Upper lobe of left lung (tissue), 4 donors: ENCODE results near the gene ZFYVE9.

Experiments used
- POLR2A ChIP-seq, 4 donors: fragments of 450-650 bp; IDR thresholded peaks; one replicate each; pipeline ENCODE4 v1.5.1; 2016 to 2017; ENCODE audit warnings: antibody characterized with exemption in 4 of 4, mild to moderate bottlenecking in 2 of 4
- TF ChIP-seq, protein P1 (sequence below), 6 experiments: fragments of 450-650 bp in 4 of 6; fragments of 200-600 bp in 2 of 6; sonication (generic) in 2 of 6; IDR thresholded peaks; one replicate each; pipeline ENCODE4 v1.5.1; 2016 to 2019; ENCODE audit warnings: antibody characterized with exemption in 6 of 6

GRCh38 chr1:52216907-52217458, 75.1 kb downstream of the ZFYVE9 start:
- no peak for TF ChIP-seq POLR2A (IDR thresholded peaks at IDR 0.05)
- TF ChIP-seq, protein P1, sequence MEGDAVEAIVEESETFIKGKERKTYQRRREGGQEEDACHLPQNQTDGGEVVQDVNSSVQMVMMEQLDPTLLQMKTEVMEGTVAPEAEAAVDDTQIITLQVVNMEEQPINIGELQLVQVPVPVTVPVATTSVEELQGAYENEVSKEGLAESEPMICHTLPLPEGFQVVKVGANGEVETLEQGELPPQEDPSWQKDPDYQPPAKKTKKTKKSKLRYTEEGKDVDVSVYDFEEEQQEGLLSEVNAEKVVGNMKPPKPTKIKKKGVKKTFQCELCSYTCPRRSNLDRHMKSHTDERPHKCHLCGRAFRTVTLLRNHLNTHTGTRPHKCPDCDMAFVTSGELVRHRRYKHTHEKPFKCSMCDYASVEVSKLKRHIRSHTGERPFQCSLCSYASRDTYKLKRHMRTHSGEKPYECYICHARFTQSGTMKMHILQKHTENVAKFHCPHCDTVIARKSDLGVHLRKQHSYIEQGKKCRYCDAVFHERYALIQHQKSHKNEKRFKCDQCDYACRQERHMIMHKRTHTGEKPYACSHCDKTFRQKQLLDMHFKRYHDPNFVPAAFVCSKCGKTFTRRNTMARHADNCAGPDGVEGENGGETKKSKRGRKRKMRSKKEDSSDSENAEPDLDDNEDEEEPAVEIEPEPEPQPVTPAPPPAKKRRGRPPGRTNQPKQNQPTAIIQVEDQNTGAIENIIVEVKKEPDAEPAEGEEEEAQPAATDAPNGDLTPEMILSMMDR (IDR thresholded peaks at IDR 0.05): no peak
